ENCODE measurements around the gene FER1L5. TPM values are rescaled to one million over a fixed set of nuclear protein-coding genes. Genes with fewer than 3 reads are reported as not detected.

The FER1L5 gene
- total RNA-seq, 1 experiment from 2014 or later: not detected

DNA sequence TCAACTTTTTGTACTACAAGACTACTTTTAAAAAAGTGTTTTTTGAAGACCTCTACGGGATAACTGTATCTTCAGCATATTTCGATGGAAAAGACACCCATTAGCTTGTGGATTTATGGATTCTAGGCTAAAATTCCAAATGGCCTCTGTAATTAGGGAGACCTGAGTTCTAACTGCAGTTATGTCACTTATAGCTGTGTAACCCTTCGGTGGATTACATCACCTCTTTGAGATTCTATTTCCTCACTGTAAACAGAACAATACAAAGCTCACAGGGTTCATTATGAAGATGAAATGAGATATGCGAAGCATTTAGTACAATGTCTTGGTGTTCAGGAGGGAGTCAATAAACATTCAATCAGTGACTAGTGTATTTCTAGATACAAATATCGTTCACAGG is 73.1 kb downstream of the FER1L5 start:
- no peak for DNase-seq (ENCODE audit: low read depth)
- in situ Hi-C loops (cut with HindIII; ENCODE audit: low pct_unique_long_range_greater_than_20kb, low sequenced_read_pairs): no loop called here

DNA sequence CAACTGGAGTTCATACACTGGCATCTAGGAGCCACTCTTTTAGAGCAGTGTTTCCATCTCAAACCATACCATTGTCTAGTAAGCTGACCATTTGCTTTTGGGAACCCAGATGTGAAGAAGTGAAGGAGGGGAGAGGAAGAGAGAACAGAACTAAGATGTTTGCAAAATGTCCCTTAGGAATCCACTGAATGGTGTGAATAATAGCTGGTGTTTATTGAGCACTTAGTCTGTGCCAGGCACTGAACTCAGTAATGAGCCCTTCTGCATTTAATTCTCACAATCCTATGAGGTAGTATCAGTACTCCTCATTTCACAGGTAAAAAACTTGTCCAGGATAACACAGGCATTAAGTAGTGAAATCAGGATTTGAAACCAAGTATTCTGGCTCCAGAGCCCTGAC is 73.8 kb downstream of the FER1L5 start:
- DNase-seq (ENCODE audit: low read depth): no peak
- in situ Hi-C loops (cut with HindIII; ENCODE audit: low pct_unique_long_range_greater_than_20kb, low sequenced_read_pairs): no loop called here

DNA sequence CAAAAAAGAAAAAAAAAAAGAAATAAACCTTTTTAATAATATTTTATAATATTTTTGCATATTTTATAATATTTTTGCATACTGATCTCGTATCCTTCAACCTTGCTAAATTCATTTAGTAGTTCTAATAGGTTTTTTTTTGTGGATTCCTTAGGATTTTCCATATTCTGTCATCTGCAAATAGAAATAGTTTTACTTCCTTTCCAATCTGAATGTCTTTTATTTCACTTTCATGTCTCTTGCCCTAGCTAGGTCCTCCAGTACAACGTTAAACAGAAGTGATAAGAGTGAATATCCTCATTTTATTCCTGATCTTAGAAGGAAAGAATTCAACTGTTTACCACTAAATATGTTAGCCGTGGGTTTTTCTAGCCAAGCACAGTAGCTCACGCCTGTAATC is 83.6 kb downstream of the FER1L5 start:
- in situ Hi-C loops (cut with HindIII; ENCODE audit: low pct_unique_long_range_greater_than_20kb, low sequenced_read_pairs): no loop called here

DNA sequence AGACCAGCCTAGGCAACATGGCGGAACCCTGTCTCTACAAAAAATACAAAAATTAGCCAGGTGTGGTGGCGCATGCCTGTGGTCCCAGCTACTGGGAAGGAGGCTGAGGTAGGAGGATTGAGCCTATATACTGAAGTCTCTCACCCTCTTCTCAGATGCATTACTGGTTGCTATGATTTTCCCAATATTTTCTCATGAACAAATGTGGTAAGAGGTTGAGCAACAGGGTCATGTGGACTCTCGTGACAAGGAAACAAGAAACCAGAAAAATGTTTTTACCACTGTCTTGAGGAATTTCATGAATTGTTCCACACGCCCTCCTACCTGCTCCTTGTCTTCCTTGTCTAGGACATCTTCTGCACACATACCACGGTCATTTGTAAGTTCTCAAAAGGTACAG is 84.9 kb downstream of the FER1L5 start:
- in situ Hi-C loops (cut with HindIII; ENCODE audit: low pct_unique_long_range_greater_than_20kb, low sequenced_read_pairs): no loop called here
- DNase-seq (ENCODE audit: low read depth): no peak

More for the DNA sequence above, 83.6 kb downstream of the FER1L5 start:
- DNase-seq (ENCODE audit: low read depth): no peak

DNA sequence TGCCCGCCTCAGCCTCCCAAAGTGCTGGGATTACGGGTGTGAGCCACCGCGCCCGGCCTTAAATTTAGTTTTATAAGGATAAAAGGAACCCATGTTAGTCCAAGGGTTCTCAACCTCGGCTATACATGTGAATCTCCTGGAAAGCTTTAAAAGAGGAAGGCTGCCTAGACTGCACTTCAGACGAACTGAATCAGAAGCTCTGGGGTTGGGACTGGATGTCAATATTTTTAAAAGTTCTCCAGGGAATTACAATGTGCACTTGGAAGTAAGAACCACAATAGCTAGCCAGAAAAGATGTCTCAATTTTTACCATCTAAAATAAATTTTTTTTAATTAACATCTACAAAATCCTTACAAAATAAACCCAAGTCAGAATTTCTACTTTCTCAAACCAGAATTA is 87.2 kb downstream of the FER1L5 start:
- no peak for DNase-seq (ENCODE audit: low read depth)
- in situ Hi-C loops (cut with HindIII; ENCODE audit: low pct_unique_long_range_greater_than_20kb, low sequenced_read_pairs): no loop called here

DNA sequence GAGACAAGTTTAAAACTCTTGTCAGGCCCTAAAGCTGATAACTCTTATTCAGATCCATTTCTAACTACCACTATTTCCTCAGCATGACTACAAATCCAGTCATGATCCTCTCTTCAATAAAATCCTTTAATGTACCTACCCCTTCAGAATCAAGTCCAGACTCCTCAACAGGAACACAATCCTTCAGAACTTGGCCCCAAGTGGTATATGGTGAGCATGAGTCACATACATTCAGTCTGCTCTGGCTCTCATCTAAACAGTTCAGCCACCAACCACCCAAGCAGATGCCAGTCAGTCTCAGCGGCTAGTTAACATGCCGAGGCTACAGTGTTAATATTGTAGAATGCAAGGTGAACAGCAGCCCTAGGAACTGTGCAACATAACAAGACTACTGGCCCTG is 87.6 kb downstream of the FER1L5 start:
- in situ Hi-C loops (cut with HindIII; ENCODE audit: low pct_unique_long_range_greater_than_20kb, low sequenced_read_pairs): no loop called here
- no peak for DNase-seq (ENCODE audit: low read depth)

DNA sequence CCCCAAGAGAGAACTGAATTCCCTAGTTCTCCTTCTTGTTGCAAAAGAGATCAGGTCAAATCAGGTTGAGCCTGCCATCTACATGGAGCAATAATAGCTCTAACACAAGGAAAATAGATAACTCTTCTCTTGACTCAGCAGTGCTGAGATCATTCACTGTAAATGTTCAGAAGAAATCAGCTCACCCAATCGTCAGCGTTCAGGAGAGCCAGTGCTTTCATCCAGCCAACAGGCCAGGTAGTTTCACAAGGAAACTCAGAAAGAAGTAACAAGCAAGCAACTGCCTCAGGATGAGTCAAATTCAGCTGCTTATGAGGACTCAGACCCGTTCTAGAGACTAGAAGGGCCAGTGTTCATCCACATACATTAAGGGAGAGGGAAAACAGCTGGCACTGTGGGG is 91.4 kb downstream of the FER1L5 start:
- DNase-seq (ENCODE audit: low read depth): no peak
- in situ Hi-C loops (cut with HindIII; ENCODE audit: low pct_unique_long_range_greater_than_20kb, low sequenced_read_pairs): no loop called here

DNA sequence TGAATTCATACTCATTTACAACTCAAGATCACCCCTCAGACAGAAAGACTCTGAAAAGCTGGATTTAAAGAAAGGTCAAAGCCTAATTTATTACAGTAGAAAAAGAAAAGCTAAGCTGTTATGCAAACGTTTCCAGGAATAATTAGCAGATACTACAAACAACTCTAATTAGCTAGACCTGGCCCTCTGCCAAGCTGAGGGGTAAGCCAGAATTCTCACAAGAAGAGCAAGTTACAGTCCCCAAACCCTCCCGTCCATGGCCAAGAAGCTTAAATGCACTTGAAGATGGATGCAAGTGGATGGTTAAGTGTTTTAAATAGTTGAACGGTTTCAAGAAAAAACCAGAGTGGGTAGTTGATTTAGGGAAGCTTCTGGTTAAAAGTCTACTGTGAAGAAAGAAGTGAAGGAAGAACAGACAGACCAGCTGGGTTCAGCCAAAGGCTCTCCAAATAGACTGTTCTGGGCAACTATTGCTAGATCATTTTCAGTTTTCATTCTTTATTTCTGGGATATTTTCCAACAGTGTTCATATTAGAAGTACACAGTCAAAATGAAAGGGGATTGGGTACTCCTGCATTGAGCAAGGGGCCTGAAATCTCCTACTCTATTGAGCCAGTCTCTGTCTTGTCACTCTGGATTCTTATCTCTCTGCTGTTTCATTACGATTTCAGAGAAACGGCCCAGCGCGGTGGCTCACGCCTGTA is 92.5 kb downstream of the FER1L5 start:
- in situ Hi-C loops (cut with HindIII; ENCODE audit: low pct_unique_long_range_greater_than_20kb, low sequenced_read_pairs): no loop called here

DNA sequence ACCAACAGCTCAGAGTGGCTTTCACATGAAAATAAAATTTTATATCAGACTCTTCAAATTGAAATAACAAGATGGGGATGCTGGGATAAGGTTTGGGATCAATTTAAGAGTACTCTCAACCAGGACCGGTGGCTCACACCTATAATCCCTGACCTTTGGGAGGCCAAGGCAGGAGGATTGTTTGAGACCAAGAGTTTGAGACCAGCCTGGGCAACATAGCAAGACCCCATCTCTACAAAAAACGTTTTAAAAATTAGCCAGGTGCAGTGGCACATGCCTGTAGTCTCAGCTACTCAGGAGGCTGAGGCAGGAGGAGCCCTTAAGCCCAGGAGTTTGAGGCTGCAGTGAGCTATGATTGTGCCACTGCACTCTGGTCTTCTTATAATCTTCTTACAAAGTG is 94.7 kb downstream of the FER1L5 start:
- in situ Hi-C loops (cut with HindIII; ENCODE audit: low pct_unique_long_range_greater_than_20kb, low sequenced_read_pairs): no loop called here

More for the DNA sequence above, 92.5 kb downstream of the FER1L5 start:
- no peak for DNase-seq (ENCODE audit: low read depth)

DNA sequence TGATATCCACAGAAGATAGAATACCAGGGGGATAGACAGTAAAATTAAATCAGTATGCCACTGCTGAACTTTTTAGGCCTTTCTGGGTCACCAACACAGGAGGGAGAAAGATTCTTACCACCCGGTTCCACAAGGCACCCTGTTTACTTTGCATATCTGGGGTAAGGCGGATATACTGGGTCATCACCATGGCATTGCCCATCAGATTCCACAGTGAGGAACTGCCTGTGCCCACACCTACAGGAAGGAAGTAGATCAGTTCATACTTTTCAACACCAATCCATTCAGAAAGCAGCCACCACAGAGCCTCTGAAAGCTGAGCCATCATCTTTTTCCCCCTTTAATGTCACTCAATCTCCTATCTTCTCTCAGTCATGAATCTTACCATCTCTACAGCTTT is 95.3 kb downstream of the FER1L5 start:
- in situ Hi-C loops (cut with HindIII; ENCODE audit: low pct_unique_long_range_greater_than_20kb, low sequenced_read_pairs): no loop called here
- DNase-seq (ENCODE audit: low read depth): no peak

More for the DNA sequence above, 94.7 kb downstream of the FER1L5 start:
- no peak for DNase-seq (ENCODE audit: low read depth)

DNA sequence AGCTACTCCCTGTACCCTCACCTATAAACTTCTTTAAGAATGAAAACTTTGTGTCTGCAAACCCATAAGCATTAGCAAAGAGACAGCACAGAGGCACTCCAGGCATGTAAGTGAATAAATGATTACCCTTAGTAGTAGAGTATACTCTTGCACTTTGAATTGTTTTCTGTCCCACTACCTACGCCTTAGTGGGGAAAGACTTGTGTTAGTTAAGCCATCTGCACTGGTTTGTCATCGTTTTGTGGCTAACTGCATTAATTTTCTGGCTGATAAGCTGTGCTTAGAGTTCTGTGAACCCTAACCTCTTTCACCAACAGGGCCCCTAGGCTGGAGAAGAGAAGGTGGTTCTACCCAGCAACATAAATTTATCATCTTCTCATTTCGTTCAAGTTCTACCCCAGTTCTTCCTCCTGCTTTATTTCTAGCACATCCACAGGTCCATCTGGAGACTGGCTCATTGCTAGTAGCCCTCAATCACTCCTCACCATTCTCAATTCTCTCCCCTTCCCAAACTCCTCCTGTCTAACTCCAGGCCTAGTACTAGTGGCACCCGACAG is 96.6 kb downstream of the FER1L5 start:
- DNase-seq (ENCODE audit: low read depth): peak; percentile 28
- in situ Hi-C loops (cut with HindIII; ENCODE audit: low pct_unique_long_range_greater_than_20kb, low sequenced_read_pairs): no loop called here

DNA sequence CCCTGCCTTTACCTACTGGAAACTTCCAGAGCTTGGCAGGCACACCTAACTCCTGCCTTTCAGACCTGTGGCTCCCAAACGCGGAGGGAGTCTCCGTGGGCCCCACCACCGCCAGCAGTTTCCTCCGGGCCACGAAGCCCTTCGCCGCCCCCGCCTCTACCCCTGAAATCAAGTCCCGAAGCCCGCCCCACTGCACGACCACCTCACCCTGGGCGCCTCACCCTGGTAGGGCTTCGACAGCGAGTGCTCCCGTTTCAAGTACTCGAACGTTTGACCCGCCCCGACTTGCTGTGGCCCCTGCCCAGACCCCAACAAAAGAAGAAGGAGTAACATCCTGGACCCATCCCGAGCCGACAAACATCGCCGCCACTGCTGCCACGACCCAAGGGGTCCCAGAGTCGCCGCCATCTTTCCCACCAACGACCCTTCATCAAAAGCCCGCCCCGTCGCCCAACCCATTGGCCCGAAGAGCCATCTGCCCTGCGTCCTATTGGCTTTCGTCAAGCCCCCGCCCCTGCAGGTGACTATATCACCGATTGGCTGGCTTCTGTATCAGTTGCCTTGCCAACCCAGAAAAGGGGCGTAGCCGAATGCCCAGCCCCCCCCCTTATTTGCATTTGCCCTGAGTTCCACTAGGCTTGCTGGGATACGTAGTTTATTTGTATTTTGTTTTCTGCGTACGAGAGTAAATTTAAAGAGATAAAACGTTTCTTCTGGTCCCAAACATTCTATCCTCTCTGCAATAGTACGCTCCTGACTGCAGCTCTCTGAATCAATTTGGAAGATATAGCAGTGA is 97.3 kb downstream of the FER1L5 start, which contains the start of gene LMAN2L:
LMAN2L (minus strand) TSS at position 432 of the 796 bp plus-strand sequence; CDS start at position 408, 24 bp downstream.
- peak; percentile 97 for DNase-seq (ENCODE audit: low read depth)
- in situ Hi-C loops (cut with HindIII; ENCODE audit: low pct_unique_long_range_greater_than_20kb, low sequenced_read_pairs): no loop called here

DNA sequence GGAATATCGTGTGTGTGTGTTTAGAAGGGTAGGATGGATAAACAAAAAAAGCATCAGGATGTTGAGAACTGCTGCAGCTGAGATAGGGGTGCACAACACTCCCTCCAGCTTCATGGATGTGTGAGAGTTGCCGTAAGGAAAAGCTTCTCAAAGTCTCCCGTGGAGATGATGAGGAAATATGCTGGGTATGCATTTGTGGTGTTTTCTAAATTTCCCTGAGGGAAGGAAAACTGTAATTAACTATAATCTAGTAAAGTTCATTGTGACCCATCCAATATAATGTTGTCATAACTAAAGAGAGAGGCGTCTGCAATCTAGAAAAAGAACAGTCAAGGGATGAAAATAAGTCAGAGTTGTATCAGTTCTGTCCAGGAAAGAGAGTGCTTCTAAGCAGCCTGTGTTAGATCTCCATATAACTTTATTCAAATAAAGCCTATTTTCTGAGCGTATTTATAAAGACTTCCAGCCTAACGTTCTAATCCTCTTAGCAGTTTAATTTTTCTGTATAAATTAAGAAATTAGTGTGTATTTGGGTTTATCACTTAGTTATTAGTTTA is 104.6 kb downstream of the FER1L5 start:
- in situ Hi-C loops (cut with HindIII; ENCODE audit: low pct_unique_long_range_greater_than_20kb, low sequenced_read_pairs): no loop called here
- no peak for DNase-seq (ENCODE audit: low read depth)

DNA sequence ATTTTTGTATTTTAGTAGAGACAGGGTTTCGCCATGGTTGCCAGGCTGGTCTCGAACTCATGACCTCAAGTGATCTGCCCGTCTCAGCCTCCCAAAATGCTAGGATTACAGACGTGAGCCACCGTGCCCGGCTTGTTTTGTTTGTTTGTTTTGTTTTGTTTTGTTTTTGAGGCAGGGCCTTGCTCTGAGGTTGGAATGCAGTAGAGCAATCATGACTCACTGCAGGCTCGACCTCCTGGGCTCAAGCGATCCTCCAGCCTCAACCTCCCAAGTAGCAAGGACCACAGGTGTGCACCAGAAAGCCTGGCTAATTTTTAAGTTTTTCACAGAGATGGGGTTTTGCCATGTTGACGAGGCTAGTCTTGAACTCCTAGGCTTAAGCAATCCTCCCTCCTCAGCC is 109.2 kb downstream of the FER1L5 start:
- in situ Hi-C loops (cut with HindIII; ENCODE audit: low pct_unique_long_range_greater_than_20kb, low sequenced_read_pairs): no loop called here
- no peak for DNase-seq (ENCODE audit: low read depth)

DNA sequence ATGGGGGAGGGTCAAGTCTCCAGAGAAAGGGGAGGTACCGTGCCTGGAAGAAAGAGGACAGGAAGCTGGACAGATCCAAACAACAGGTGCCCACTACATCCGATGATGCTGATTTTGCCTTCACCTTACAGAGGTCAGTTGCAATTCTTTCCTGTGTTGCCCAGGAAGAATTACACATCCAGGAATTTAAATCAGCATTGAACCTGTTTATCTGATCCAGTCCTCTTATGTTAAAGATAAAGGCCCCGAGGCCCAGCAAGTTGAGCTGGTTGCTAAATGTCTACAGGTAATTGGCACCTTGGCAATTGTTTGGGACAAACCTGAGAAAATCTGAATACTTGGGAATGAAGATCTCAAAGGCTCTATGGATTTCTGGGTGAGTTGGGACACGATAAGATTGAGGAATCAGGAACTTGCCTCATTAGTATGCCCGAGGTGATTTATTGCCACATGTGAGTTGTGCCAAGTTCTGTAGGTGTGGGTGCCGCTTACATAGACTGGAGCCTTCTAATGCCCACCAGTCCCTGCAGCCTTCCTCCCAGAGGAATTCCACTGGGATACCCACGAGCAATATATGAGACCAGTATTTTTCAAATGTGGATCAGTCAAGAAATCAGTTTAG is 111.2 kb downstream of the FER1L5 start:
- no peak for DNase-seq (ENCODE audit: low read depth)
- in situ Hi-C loops (cut with HindIII; ENCODE audit: low pct_unique_long_range_greater_than_20kb, low sequenced_read_pairs): no loop called here

DNA sequence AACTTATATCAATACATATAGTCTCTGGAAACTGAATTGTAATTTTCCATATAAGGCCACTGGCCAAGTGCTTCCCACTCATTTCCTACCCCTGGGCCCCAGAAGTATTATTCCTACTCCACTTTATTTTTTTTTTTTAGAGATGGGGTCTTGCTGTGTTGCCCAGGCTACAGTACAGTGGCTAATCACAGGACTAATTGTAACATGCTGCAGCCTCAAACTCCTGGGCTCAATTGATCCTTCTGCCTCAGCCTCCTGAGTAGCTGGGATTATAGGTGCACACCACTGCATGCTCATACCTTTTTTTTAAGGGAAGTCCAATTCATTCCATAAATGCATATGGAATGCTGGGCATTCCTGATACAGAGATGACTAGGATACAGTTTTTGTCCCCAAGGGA is 111.8 kb downstream of the FER1L5 start:
- no peak for DNase-seq (ENCODE audit: low read depth)
- in situ Hi-C loops (cut with HindIII; ENCODE audit: low pct_unique_long_range_greater_than_20kb, low sequenced_read_pairs): no loop called here
